KMS-11 (cell line): Measurements from ENCODE around the gene TSPAN15.
A peak's percentile ranks its signal among the peaks of the same experiment; 100 is the strongest.
"Not testable (repeated sequence)": the region's sequence is repeated elsewhere in the genome, so short reads cannot be mapped to it uniquely, and the experiment has no call there.

Experiments
- H2AFZ ChIP-seq: fragments of 200-600 bp; sonication (generic); 2 replicates; pipeline ENCODE4 v1.6.1; 2016; ENCODE audit warnings: antibody characterized with exemption, mixed run types, low read depth
- H3K27ac ChIP-seq: fragments of 200-600 bp; sonication (generic); 2 replicates; pipeline ENCODE4 v1.6.1; 2016; ENCODE audit warnings: mild to moderate bottlenecking, mixed run types
- H3K27me3 ChIP-seq: fragments of 200-600 bp; sonication (generic); 2 replicates; pipeline ENCODE4 v1.6.1; 2017; ENCODE audit warnings: mild to moderate bottlenecking, low read depth, mixed run types, moderate library complexity; ENCODE audit not compliant: insufficient read depth
- H3K36me3 ChIP-seq: fragments of 200-600 bp; sonication (generic); 2 replicates; pipeline ENCODE4 v1.6.1; 2017; ENCODE audit warnings: mild to moderate bottlenecking, mixed run types; ENCODE audit not compliant: insufficient read depth
- H3K4me1 ChIP-seq: fragments of 200-600 bp; sonication (generic); 2 replicates; pipeline ENCODE4 v1.6.1; 2016; ENCODE audit warnings: mild to moderate bottlenecking, low read depth, mixed run types; ENCODE audit not compliant: poor library complexity, severe bottlenecking
- H3K4me2 ChIP-seq: fragments of 200-600 bp; sonication (generic); 2 replicates; pipeline ENCODE4 v1.7.0; 2016; ENCODE audit warnings: mild to moderate bottlenecking, mixed run types
- H3K4me3 ChIP-seq: fragments of 200-600 bp; sonication (generic); IDR thresholded peaks from 2 replicates; pipeline ENCODE4 v1.6.1; 2017; ENCODE audit warnings: low read depth, low read length, mixed read lengths; ENCODE audit not compliant: insufficient read depth
- H3K79me2 ChIP-seq: fragments of 200-600 bp; sonication (generic); 2 replicates; pipeline ENCODE4 v1.6.1; 2016; ENCODE audit warnings: low read depth, mixed run types; ENCODE audit not compliant: insufficient read depth
- H3K9ac ChIP-seq: fragments of 200-600 bp; sonication (generic); 2 replicates; pipeline ENCODE4 v1.6.1; 2016; ENCODE audit warnings: mild to moderate bottlenecking, mixed run types
- H4K20me1 ChIP-seq: fragments of 200-600 bp; sonication (generic); 2 replicates; pipeline ENCODE4 v1.6.1; 2016; ENCODE audit warnings: mild to moderate bottlenecking, mixed run types; ENCODE audit not compliant: insufficient read depth
- TF ChIP-seq, protein P1 (sequence below): fragments of 200-600 bp; sonication (generic); conservative IDR thresholded peaks from 2 replicates; pipeline ENCODE4 v1.6.1; 2017; ENCODE audit warnings: low read depth, mild to moderate bottlenecking, antibody characterized with exemption, low read length, moderate library complexity, mixed read lengths

The TSPAN15 gene

DNA sequence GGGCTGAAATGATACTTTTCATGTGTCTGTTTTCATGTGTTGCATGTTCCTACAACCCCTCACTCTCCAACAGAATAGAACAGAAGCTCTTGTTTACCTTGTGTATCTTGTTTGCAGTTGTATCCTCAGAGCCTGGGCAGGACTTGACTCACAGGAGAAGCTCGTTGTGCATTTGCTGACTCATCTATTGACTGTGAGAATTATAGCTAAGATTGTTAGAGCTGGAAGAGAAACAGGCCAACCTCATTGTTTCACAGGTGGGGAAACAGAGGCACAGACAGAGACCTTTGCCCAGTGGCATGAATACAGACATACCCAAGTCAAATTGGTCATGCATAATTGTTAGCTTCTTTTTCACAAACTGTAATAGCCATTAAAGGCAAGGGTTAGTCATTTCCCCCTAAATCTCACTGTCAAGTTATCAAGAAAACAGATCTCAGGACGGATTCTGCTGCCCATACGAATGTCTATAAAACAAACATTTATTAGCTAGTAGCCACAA, 4.6 kb upstream of the TSPAN15 start:
- Histone ChIP-seq H3K9ac (no peak overlapping the region), H3K79me2 (no peaks in the 10 kb centered on the region), H3K4me3 (no peak overlapping the region), H3K4me1 (peaks cover under 1% of the 10 kb centered on the region), H3K27ac (no peak overlapping the region), H2AFZ (no peak overlapping the region), H3K4me2 (no peak overlapping the region), H3K36me3 (no peaks in the 10 kb centered on the region), H4K20me1 (no peaks in the 10 kb centered on the region), H3K27me3 (no peaks in the 10 kb centered on the region)
- TF ChIP-seq, protein P1, sequence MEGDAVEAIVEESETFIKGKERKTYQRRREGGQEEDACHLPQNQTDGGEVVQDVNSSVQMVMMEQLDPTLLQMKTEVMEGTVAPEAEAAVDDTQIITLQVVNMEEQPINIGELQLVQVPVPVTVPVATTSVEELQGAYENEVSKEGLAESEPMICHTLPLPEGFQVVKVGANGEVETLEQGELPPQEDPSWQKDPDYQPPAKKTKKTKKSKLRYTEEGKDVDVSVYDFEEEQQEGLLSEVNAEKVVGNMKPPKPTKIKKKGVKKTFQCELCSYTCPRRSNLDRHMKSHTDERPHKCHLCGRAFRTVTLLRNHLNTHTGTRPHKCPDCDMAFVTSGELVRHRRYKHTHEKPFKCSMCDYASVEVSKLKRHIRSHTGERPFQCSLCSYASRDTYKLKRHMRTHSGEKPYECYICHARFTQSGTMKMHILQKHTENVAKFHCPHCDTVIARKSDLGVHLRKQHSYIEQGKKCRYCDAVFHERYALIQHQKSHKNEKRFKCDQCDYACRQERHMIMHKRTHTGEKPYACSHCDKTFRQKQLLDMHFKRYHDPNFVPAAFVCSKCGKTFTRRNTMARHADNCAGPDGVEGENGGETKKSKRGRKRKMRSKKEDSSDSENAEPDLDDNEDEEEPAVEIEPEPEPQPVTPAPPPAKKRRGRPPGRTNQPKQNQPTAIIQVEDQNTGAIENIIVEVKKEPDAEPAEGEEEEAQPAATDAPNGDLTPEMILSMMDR: no peak

DNA sequence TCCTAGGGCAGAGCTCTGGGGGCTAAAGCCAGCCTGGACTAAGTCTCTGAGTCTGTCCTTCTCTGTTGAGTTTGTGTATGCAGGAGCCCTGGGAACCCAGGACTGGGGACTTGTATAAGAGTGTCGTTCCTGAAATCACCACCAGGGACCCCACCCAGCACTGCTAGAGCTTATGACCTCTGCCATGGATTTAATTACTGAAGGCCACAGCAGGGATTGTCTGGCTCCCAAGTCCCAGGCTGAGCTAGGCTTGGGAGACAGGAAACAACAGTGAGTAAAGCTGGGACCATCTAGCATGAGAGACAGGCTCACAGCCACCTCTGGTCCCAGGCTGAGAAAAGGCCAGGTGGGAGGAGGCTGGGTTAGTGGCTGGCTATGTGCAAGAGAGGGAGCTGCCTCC, 1.4 kb upstream of the TSPAN15 start:
- no peak overlapping the region for H3K4me2 ChIP-seq
- no peaks in the 10 kb centered on the region for H4K20me1 ChIP-seq
- H2AFZ ChIP-seq: peak overlapping the region; percentile 36; the same call in 1 of the 2 replicates
- H3K4me3 ChIP-seq: no peak overlapping the region
- TF ChIP-seq, protein P1: peak; percentile 69
- H3K36me3 ChIP-seq: no peaks in the 10 kb centered on the region
- H3K27me3 ChIP-seq: no peaks in the 10 kb centered on the region
- no peak overlapping the region for H3K27ac ChIP-seq
- H3K4me1 ChIP-seq: peaks cover 6% of the 10 kb centered on the region
- no peak overlapping the region for H3K9ac ChIP-seq
- no peaks in the 10 kb centered on the region for H3K79me2 ChIP-seq

DNA sequence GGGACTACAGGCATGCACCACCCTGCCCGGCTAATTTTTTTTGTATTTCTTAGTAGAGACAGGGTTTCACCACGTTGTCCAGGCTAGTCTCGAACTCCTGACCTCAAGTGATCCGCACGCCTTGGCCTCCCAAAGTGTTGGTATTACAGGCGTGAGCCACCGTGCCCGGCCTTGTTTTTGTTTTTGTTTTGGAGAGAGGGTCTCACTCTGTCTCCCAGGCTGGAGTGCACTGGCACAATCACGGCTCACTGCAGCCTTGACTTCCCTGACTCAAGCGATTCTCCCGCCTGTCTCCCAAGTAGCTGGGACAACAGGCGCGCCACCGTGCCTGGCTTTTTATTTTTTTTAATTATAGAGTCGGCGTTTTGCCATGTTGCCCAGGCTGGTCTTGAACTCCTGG, 870 bp upstream of the TSPAN15 start:
- H3K79me2 ChIP-seq, H3K4me2 ChIP-seq, H3K36me3 ChIP-seq, H4K20me1 ChIP-seq, H3K4me3 ChIP-seq, H3K27me3 ChIP-seq, H3K9ac ChIP-seq, H3K4me1 ChIP-seq, H3K27ac ChIP-seq: not testable (repeated sequence)
- H2AFZ ChIP-seq: peak overlapping the region; percentile 99; the same call in 1 of the 2 replicates

DNA sequence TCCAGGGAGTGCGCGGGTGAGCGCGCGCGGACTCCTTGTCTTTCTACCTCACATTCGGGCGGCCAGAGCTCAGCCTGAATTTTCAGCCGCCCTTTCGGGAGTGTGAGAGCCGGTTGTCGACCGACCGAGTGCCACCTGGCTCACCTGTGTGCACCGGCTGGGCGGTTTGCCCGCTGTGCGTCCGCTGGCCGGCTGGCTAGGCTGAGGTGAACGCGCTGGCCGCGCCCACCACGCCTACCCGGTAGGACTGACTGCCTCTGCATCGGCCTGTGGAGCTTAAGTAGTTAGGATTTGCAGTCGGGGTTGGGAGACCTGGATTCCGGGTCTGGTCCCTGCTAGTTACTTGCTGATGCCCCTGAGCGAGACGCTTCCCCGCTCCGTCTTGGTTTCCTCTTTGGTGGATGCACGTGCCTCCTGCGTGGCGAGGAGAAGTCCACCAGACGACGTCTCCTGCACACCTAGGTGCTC, 553 bp downstream of the TSPAN15 start:
- H3K27ac ChIP-seq: no peak overlapping the region
- H3K4me1 ChIP-seq: peaks cover 6% of the 10 kb centered on the region
- H4K20me1 ChIP-seq: no peaks in the 10 kb centered on the region
- TF ChIP-seq, protein P1: no peak
- H3K9ac ChIP-seq: peak overlapping the region; percentile 53; the same call in 1 of the 2 replicates
- H3K79me2 ChIP-seq: no peaks in the 10 kb centered on the region
- H2AFZ ChIP-seq: peak overlapping the region; percentile 99
- peak overlapping the region; percentile 93 for H3K4me2 ChIP-seq
- H3K27me3 ChIP-seq: no peaks in the 10 kb centered on the region
- H3K4me3 ChIP-seq: no peak overlapping the region
- no peaks in the 10 kb centered on the region for H3K36me3 ChIP-seq

DNA sequence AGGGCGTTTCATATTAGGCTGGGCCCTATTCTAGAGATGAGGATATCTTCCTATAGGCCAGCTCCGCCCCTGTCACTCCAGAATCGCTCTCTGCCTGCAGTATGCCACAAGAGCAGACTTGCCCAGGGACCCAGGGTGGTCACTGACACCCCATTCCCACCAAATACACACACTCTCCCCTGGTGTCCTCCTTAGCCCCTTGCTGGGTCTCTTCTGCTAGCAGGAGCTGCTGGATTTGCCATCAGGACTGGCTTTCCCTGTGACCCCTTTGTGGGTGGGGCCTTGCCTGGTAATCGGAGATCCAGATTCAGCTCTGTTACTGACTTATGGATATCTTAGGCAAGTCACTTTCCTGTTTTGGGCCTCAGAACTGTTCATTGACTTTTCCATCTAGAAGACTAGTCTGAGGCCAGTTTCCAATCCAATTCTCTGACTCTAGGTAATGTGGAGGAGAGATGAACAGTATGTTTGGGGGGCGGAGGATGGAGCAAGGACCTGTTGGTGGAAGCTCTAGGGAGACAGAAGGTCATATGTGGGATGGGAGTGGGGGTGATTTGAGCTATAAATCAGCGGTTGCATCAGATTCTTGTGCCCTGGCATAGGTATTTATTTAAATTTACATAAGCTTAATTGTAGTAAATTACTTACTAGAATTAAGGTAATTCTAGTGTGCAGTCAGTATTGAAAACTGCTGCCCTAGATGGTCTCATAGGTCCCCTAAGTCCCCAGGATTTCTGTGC, 1.6 kb downstream of the TSPAN15 start:
- Histone ChIP-seq H3K27me3 (no peaks in the 10 kb centered on the region), H3K4me2 (no peak overlapping the region), H3K9ac (no peak overlapping the region), H3K4me1 (peaks cover 6% of the 10 kb centered on the region), H4K20me1 (no peaks in the 10 kb centered on the region), H3K27ac (no peak overlapping the region), H3K4me3 (no peak overlapping the region), H3K36me3 (no peaks in the 10 kb centered on the region), H2AFZ (no peak overlapping the region), H3K79me2 (no peaks in the 10 kb centered on the region)
- TF ChIP-seq, protein P1: no peak
